Erythroblast (primary cell): ENCODE results near the gene GSN.
A peak's percentile ranks its signal among the peaks of the same experiment; 100 is the strongest.

Experiments
- DNase-seq, 2 experiments: peaks; one replicate each; lab custom pipeline; 2025; lab: John Stamatoyannopoulos, UW
- GATA1 ChIP-seq: IDR thresholded peaks from 2 replicates; pipeline ENCODE4 v1.6.1; 2011; ENCODE audit warnings: low read depth, mild to moderate bottlenecking, control low read depth, low read length, moderate library complexity
- POLR2A ChIP-seq: IDR thresholded peaks from 2 replicates; pipeline ENCODE4 v1.6.1; 2011; ENCODE audit warnings: mild to moderate bottlenecking, low read length

Gene GSN

GRCh38 chr9:121295662-121296191, 27.8 kb downstream of the GSN start:
- no peak for DNase-seq
- TF ChIP-seq GATA1, result no peak
- no peak for TF ChIP-seq POLR2A

DNA sequence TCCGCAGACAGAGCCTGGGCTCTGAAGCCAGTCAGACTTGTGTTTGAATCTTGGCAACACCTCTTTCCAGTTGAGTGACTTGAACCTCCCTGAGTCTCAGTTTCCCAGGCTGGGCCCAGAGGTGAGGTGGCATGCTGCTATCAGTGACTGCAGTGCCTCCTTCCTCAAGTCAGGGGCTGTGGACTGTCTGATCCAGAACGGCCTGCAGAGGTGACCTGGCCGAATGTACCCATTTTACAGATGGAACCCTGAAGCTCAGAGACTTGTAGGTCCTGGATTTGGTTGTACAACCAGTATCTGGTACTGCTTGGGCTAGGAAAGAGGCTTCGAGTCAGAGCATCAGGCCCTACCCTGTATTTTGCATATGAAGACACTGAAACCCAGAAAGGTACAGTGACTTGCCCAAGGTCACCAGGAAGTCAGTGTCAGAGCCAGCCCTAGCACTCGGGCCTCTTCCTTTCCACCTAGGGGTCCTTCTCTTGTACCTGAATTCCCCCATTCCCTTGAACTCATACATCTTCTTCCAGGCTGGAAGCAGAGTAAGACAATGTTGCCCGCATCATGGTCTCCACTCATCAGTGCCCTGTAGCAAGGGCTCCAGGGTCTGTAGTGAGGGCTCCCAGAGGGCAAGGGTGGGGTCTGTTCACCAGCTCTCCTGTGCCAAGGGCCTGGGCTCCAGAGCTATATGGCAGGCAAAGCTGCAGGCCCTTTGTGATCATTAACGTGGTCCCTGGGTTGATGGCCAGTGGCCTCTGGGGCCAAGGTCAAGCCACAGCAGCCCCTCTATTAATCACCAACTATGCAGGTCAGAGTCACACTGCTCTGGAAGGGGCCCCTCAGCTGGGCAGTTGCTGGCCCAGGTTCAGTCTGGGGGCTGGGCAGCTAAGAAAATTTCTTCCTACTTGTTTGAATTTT, 28.5 kb downstream of the GSN start:
- TF ChIP-seq GATA1 (no peak), POLR2A (no peak)

DNA sequence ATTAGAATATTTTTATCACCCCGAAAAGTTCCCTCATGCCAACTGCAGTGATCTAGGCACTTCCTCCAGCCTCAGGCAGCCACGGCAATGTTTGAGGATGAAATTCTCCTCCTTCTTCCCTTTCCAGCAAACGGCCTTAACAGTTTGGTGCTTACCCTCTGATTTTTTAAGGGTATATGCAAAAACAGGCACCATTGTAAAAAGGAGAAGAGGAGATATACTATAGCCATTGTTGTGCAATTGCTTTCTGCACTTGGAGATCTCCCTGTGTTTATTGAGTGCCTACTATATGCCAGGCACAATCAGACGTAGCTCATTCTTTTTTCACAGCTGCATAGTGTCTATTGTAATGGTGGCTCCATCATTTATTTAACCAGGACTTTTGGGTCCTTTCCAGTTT, 29.4 kb downstream of the GSN start:
- no peak for TF ChIP-seq POLR2A
- TF ChIP-seq GATA1, result no peak
- DNase-seq, result no peak

More for the DNA sequence above, 28.5 kb downstream of the GSN start:
- no peak for DNase-seq

- DNase-seq, result no peak
- TF ChIP-seq GATA1, result no peak
- TF ChIP-seq POLR2A, result no peak
These were observed 30.1 kb downstream of the GSN start for GRCh38 chr9:121298016-121298538.

DNA sequence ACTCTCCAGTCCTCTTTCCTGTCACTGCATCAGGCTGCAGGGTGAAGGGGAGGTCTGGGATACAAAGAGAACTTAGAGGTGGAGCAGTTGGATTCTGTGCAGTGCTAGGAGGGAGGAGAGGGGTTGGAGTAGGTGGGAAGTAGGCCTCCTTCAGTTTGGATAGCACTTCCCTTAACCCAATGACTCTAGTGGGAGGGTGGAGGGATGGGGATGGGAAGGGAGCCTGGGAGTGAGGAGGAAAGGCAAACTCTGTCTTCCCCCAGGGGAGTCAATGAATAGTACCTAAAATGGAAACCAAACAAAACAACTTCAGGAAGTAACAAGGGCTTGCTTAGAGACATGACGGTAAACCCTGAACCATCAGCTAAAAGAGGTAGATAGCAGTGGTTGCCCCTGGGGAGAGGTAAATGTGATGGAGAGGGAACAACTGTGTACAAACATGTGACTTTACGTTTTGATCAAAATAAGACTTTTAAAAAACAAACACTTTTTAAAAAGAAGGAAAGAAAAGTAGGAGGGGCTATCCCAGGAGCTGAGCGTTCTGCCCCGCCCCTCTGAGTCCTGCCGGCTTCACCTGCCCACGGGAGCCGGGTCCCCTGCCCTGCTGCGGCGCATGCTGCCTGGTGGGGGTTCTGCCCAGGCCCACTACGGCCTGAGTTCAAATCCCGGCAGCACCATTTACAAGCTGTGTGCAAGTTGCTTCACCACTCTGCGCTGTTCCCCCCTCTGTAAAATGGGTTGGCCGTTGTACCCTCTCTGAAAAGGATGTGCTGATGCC, 30.9 kb downstream of the GSN start:
- no peak for TF ChIP-seq GATA1
- no peak for TF ChIP-seq POLR2A
- no peak for DNase-seq

DNA sequence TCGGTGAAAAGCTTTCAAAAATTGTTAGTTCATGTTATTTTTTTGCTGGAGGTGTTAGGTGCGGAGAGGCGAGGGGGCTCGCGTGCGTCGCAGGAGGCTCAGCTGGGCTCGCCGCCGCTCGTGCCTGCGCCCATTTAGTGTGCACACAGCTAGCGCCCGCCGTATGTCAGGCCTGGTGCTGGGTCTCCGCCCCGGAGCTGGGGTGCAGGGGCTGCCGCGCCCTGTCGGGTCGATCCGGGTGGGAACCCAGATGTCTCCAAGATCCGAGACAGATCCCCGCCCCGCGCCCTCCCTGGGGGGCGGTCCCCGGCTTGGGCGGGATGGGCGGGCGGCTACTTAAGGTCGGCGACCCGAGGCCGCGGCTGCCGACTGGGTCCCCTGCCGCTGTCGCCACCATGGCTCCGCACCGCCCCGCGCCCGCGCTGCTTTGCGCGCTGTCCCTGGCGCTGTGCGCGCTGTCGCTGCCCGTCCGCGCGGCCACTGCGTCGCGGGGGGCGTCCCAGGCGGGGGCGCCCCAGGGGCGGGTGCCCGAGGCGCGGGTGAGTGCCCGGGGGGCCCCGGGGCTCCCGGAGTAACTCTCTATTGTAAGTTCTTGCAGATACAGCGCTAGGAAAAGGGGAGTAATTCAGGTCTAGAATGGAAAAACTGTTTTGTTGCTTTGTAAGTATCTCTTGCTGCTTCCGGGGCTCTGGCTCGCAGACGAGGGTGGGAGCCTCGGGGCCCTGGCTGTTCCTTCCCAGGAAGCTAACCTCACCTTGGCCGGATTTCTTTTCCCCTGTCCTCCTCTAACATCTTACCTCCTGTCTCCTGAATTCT, 31.7 kb downstream of the GSN start:
- peak; percentile 71 to 77 for DNase-seq
- TF ChIP-seq POLR2A (no peak), GATA1 (no peak)

- TF ChIP-seq GATA1, result no peak
- no peak for TF ChIP-seq POLR2A
These were observed 32.5 kb downstream of the GSN start for GRCh38 chr9:121300283-121301119.

DNA sequence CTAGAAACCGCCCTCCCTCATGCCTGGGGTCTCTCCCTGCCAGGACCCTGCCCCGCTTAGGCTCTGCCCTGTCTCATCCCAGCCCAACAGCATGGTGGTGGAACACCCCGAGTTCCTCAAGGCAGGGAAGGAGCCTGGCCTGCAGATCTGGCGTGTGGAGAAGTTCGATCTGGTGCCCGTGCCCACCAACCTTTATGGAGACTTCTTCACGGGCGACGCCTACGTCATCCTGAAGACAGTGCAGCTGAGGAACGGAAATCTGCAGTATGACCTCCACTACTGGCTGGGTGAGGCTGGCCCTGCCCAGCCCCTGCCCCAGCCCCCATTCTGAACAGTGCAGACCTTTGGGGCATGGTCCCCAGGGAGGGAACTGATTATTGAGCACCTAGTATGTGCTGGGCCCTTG, 33.9 kb downstream of the GSN start:
- TF ChIP-seq GATA1, result no peak
- no peak for TF ChIP-seq POLR2A
- no peak for DNase-seq

More at GRCh38 chr9:121300283-121301119, 32.5 kb downstream of the GSN start:
- DNase-seq, result no peak

DNA sequence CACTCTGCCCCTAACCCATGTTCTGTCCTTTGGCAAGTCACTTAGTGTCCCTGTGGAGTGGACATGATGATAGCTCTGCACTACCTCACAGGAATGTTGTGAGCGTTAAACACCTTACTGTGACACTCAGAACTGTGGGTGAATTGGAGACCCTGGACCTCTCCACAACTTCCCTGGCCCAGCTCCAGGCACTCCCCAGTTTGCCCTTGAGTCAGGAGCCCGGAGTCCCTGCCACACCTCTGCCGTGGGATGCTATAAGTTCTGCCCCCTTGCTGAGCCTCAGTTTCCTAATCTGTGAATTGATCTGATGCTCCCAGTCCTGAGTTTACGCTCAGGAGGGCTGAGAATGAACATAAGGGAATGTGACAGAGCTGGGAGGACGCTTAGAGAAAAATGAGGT, 34.4 kb downstream of the GSN start:
- TF ChIP-seq GATA1, result no peak
- TF ChIP-seq POLR2A, result no peak
- DNase-seq, result no peak

DNA sequence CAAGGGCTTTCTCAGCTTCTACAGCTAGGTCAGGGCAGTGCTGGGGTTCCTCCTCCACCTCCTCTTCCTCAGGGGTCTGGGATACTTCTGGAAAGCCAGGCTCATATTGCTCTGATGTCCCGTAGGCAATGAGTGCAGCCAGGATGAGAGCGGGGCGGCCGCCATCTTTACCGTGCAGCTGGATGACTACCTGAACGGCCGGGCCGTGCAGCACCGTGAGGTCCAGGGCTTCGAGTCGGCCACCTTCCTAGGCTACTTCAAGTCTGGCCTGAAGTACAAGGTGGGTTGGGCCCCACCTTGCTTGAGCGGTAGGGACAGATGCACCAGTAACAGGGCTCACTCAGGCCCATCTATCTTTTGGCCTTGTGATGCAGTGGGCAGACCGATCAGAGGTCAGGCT, 34.8 kb downstream of the GSN start:
- DNase-seq, result no peak
- TF ChIP-seq POLR2A, result no peak
- TF ChIP-seq GATA1, result no peak

DNA sequence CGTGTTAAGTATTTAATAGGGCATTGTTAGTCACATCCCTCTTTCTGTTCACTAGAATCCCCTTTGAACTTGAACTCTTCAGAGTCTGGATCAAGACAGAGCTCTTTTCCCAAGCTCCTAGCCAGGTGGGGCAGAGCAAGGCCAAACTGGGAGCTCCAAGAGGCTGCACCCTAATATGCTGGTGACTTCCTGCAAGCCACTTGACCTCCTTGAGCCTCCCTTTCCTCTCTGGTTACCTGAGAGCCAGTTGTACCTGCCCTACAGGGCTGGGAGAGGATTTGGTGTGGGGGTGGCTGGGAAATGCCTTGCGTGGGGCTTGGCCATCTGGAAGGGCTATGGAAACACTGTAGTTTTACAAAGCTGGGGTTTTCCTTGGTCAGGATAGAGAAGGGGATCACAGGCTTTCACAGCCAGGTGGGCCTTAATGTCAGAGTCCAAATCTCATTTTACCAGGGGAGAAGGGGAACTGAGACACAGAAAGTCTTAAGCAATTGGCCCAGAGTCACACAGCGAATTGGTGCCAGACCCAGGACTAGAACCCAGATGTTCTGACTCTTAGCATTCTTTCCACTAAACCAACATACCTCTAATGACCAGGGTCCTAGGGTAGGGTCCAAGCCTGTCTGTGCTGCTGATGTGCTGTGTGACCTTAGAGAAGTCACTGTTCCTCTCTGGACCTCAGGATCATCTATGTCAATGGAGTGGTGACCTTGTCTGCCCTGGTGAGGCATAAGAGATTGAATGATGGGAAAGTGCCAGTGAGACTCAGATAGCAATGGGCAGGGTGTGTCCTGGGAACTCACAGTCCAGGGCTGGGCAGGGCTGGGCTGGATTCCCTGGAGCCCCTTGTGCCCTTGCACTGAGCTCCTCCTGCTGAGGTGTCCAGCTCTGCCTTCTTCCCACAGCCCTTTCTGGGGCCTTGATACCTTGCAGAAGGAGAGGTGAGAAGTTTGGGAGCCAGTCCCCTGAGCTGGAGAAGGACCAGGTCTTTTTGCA, 35.8 kb downstream of the GSN start:
- no peak for DNase-seq
- TF ChIP-seq POLR2A, result no peak
- TF ChIP-seq GATA1, result no peak

- TF ChIP-seq POLR2A (no peak), GATA1 (no peak)
These were observed 36.7 kb downstream of the GSN start for GRCh38 chr9:121304707-121305106.

More at GRCh38 chr9:121304707-121305106, 36.7 kb downstream of the GSN start:
- no peak for DNase-seq
